Measurements from ENCODE around the gene ERF. TPM values are rescaled to one million over a fixed set of nuclear protein-coding genes. Genes with fewer than 3 reads are reported as not detected.

Gene ERF
- total RNA-seq, 1 donor from 2014 or later, result 75.3 TPM

DNA sequence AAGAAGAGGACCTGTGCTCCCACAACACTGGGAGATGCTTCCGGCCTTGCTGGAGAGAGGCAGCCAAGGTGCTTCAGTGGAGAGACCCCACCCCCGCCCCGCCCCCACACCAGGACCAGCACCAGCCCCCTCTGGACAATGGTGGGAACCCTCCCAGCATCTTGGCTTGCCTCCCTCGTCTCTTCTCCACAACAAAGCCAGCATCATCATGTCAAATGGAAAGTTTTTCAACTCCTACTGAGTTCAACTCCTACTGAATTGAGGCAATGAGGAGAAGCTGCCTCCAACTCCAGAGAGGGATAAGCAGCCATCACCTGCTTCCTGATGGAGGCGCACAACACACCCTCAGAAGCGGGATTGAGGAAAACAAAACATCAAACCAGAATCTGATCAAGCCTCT lies 50.3 kb downstream of the ERF start:
- TF ChIP-seq, protein P1, sequence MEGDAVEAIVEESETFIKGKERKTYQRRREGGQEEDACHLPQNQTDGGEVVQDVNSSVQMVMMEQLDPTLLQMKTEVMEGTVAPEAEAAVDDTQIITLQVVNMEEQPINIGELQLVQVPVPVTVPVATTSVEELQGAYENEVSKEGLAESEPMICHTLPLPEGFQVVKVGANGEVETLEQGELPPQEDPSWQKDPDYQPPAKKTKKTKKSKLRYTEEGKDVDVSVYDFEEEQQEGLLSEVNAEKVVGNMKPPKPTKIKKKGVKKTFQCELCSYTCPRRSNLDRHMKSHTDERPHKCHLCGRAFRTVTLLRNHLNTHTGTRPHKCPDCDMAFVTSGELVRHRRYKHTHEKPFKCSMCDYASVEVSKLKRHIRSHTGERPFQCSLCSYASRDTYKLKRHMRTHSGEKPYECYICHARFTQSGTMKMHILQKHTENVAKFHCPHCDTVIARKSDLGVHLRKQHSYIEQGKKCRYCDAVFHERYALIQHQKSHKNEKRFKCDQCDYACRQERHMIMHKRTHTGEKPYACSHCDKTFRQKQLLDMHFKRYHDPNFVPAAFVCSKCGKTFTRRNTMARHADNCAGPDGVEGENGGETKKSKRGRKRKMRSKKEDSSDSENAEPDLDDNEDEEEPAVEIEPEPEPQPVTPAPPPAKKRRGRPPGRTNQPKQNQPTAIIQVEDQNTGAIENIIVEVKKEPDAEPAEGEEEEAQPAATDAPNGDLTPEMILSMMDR (IDR thresholded peaks at IDR 0.05), result no peak

DNA sequence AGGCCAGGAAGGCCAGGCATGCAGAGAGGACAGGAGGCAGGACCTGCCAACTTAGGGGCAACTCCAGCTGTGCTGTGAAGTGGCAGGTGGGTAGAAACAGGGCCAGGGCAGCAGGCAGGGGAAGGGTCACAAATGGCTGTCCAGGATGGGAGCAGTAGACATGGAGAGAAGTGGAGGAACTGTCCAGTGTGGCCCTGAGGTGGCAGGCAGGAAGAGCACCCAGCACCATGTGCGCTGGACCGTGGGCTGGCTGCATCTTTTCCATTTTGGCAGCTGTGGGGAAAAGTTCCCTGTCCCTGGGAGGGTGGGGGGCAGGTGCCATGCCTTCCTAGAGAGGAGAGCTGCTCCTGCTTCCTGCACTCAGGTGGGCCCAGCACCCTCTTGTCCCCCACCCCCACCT lies 51.2 kb downstream of the ERF start:
- Mint-ChIP-seq H3K4me1 (ENCODE audit: unreplicated experiment) (peaks cover 16% of the 10 kb centered on the region), H3K27me3 (ENCODE audit: unreplicated experiment) (no peaks in the 10 kb centered on the region), H3K9me3 (ENCODE audit: unreplicated experiment) (no peaks in the 10 kb centered on the region), H3K36me3 (ENCODE audit: unreplicated experiment) (peaks cover 46% of the 10 kb centered on the region), H3K27ac (ENCODE audit: unreplicated experiment) (no peak overlapping the region), H3K4me3 (ENCODE audit: unreplicated experiment) (no peak overlapping the region)
- no peak for DNase-seq (ENCODE audit: extremely low spot score, unreplicated experiment)
- TF ChIP-seq, protein P1 (IDR thresholded peaks at IDR 0.05), result no peak

More for the DNA sequence above, 50.3 kb downstream of the ERF start:
- Mint-ChIP-seq H3K27ac (ENCODE audit: unreplicated experiment) (no peak overlapping the region), H3K9me3 (ENCODE audit: unreplicated experiment) (no peaks in the 10 kb centered on the region), H3K36me3 (ENCODE audit: unreplicated experiment) (peaks cover 48% of the 10 kb centered on the region), H3K4me3 (ENCODE audit: unreplicated experiment) (no peak overlapping the region), H3K4me1 (ENCODE audit: unreplicated experiment) (peaks cover 16% of the 10 kb centered on the region), H3K27me3 (ENCODE audit: unreplicated experiment) (no peaks in the 10 kb centered on the region)
- DNase-seq (ENCODE audit: extremely low spot score, unreplicated experiment), result no peak

DNA sequence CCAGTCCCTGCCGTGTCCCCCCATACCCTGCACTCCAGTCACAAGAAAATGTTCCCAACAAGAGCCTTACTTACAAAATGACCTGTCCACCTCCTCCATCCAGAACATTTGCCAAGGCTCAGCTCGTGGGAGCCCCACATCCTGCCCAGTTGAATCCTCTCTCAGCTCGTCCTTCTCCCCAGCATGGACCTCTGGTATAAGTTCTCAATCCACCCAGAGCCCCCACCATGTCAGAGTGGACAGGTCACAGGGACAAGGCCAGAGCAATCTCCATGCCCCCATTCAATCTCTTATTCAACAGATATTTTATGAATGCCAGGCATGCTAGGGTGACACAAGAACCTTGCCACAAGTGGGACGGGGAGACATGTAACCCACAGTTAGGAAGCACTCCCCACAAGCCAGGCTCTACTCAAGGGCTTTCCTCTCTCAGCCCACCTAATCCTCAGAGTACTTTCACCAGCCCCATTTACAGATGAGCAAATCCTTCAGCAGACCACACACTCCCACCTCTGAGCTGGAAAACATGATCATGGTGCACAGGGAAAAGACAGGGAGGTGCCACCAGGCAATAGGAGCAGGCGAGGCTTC lies 52.5 kb downstream of the ERF start:
- no peak for DNase-seq (ENCODE audit: extremely low spot score, unreplicated experiment)

DNA sequence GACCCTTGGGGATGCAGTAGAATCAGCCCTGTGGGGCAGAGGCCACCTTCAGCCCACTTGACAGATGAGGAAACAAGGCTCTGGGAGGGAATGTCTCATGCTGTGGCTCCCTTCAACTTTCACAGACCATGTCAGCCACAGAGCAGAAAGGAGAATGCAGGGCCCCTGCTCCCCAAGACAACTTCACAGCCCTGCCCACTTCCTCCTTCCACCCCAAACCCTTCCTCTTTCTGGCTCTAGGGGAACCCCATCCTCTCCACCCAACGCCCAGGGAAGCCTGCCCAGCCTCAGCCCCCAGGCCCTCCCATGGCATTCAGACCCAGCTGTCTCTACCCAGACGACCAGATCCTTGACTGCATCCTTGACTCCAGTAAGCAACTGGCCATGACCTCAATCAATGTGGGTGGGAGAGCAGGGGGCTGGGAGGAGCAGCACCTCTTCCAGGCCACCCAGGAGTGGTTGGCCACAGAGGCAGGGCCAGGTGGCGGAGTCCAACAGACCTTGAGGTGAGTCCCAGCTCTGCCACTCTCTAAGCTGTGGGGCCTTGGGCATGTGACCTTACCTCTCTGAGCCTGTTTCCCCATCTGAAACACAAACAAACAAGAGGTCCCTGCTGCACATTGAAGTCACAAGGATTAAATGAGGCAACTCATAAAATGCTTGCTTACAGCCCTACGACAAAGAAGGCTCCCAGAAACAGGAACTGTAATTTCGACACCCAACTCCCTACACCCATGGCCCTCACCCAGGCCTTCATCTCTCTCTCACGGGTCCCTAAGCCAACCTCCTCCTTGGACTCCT lies 53.2 kb downstream of the ERF start:
- H3K9me3 Mint-ChIP-seq (ENCODE audit: unreplicated experiment), result no peaks in the 10 kb centered on the region
- H3K27me3 Mint-ChIP-seq (ENCODE audit: unreplicated experiment), result no peaks in the 10 kb centered on the region
- DNase-seq (ENCODE audit: extremely low spot score, unreplicated experiment), result no peak
- TF ChIP-seq, protein P1 (IDR thresholded peaks at IDR 0.05), result no peak
- H3K4me1 Mint-ChIP-seq (ENCODE audit: unreplicated experiment), result no peaks in the 10 kb centered on the region
- H3K36me3 Mint-ChIP-seq (ENCODE audit: unreplicated experiment), result peaks cover 45% of the 10 kb centered on the region
- no peak overlapping the region for H3K27ac Mint-ChIP-seq (ENCODE audit: unreplicated experiment)
- no peak overlapping the region for H3K4me3 Mint-ChIP-seq (ENCODE audit: unreplicated experiment)

More for the DNA sequence above, 52.5 kb downstream of the ERF start:
- Mint-ChIP-seq H3K4me1 (ENCODE audit: unreplicated experiment) (peaks cover 5% of the 10 kb centered on the region), H3K36me3 (ENCODE audit: unreplicated experiment) (peaks cover 45% of the 10 kb centered on the region), H3K27me3 (ENCODE audit: unreplicated experiment) (no peaks in the 10 kb centered on the region), H3K27ac (ENCODE audit: unreplicated experiment) (no peak overlapping the region), H3K4me3 (ENCODE audit: unreplicated experiment) (no peak overlapping the region), H3K9me3 (ENCODE audit: unreplicated experiment) (no peaks in the 10 kb centered on the region)
- TF ChIP-seq, protein P1 (IDR thresholded peaks at IDR 0.05), result no peak

DNA sequence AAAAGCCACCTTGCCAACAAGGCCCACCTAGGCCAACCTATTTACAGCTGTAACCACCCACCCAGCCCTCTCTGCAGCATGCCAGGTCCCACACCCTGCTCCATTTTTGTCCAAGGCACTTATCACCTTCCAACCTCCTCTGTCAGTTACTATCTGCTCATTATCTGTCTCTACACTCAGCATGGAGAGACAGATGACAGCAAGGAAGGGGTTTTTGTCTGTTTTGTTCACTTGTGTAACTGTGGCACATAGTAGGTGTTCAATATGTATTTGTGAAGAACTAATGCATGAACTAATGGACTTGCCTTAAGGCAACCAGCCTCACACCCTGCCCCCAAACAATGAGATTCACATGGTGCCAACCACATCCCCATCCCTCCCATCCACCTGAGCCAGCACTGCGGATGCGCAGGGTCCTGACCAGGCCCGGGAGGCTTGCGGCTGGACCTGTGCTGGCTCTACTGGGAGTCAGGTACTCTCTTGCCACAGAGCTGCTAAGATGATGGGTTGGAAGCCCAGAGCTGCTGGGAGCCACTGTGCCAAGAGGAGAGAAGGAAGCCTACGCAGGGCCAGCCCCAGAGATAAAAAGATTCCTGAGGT lies 54.7 kb downstream of the ERF start:
- no peak overlapping the region for H3K27ac Mint-ChIP-seq (ENCODE audit: unreplicated experiment)
- no peaks in the 10 kb centered on the region for H3K4me1 Mint-ChIP-seq (ENCODE audit: unreplicated experiment)
- peaks cover 39% of the 10 kb centered on the region for H3K36me3 Mint-ChIP-seq (ENCODE audit: unreplicated experiment)
- no peaks in the 10 kb centered on the region for H3K27me3 Mint-ChIP-seq (ENCODE audit: unreplicated experiment)
- H3K4me3 Mint-ChIP-seq (ENCODE audit: unreplicated experiment), result no peak overlapping the region
- H3K9me3 Mint-ChIP-seq (ENCODE audit: unreplicated experiment), result no peaks in the 10 kb centered on the region
- DNase-seq (ENCODE audit: extremely low spot score, unreplicated experiment), result no peak
- TF ChIP-seq, protein P1 (IDR thresholded peaks at IDR 0.05), result no peak

All from osteocyte (in vitro differentiated cells).